ENCODE measurements around the gene PFN4. TPM values are rescaled to one million over a fixed set of nuclear protein-coding genes. Genes with fewer than 3 reads are reported as not detected.
"Not testable (repeated sequence)": the region's sequence is repeated elsewhere in the genome, so short reads cannot be mapped to it uniquely, and the experiment has no call there.

The PFN4 gene
- total and polyA plus RNA-seq, 12 donors, result 0.28 to 2.3 (median 0.78) TPM; not detected in 2

GRCh38 chr2:24111407-24111901 is 11.7 kb downstream of the PFN4 start:
- intact Hi-C loops (cut with DNase I), result no loop called here
- no peak for DNase-seq
- Histone ChIP-seq H3K27me3 (no peaks in the 10 kb centered on the region), H3K36me3 (peaks cover 0 to 10% (median 0%) of the 10 kb centered on the region in 9 donors), H3K4me1 (peaks cover 0 to 12% (median 0%) of the 10 kb centered on the region in 9 donors), H3K9me3 (peaks cover 0 to 29% (median 0%) of the 10 kb centered on the region in 11 donors), H3K27ac (peak overlapping the region in 6 of 10 donors; percentile 10 to 59 (median 16)), H3K4me3 (no peak overlapping the region)
- no peak for TF ChIP-seq CTCF (IDR thresholded peaks at IDR 0.05)
- peak in 7 of 8 donors; percentile 43 to 83 (median 64) for ATAC-seq
- WGBS, 2 donors, result 38 to 46% methylated on average over 2 of the region's 2 CpGs

GRCh38 chr2:24110660-24111303 is 12.4 kb downstream of the PFN4 start:
- Histone ChIP-seq H3K27ac (peak overlapping the region in 3 of 10 donors; percentile 12 to 59 (median 17)), H3K4me3 (no peak overlapping the region)

GRCh38 chr2:24109431-24109830 is 13.7 kb downstream of the PFN4 start:
- 98 to 100% methylated on average over 1 of the region's 1 CpG for WGBS, 2 donors
- Histone ChIP-seq H3K4me1 (peaks cover 0 to 12% (median 0%) of the 10 kb centered on the region in 9 donors), H3K9me3 (peaks cover 0 to 23% (median 0%) of the 10 kb centered on the region in 11 donors)
- intact Hi-C loops (cut with DNase I); H3K4me3 ChIP-seq; H3K27me3 ChIP-seq; DNase-seq; H3K36me3 ChIP-seq; H3K27ac ChIP-seq; ATAC-seq: not testable (repeated sequence)

More at GRCh38 chr2:24110660-24111303, 12.4 kb downstream of the PFN4 start:
- DNase-seq (no peak), ATAC-seq (peak in 5 of 8 donors; percentile 14 to 33 (median 30))
- Histone ChIP-seq H3K4me1 (peaks cover 0 to 12% (median 0%) of the 10 kb centered on the region in 9 donors), H3K9me3 (peaks cover 0 to 29% (median 0%) of the 10 kb centered on the region in 11 donors), H3K36me3 (peaks cover 0 to 10% (median 0%) of the 10 kb centered on the region in 9 donors), H3K27me3 (no peaks in the 10 kb centered on the region)
- intact Hi-C loops (cut with DNase I), result no loop called here
- no peak for TF ChIP-seq CTCF (IDR thresholded peaks at IDR 0.05)
- 78 to 85% methylated on average over 7 of the region's 7 CpGs for WGBS, 2 donors

GRCh38 chr2:24107336-24107735 is 15.8 kb downstream of the PFN4 start:
- Histone ChIP-seq H3K4me1 (peaks cover 0 to 12% (median 0%) of the 10 kb centered on the region in 9 donors), H3K36me3 (peaks cover 0 to 13% (median 0%) of the 10 kb centered on the region in 9 donors), H3K27me3 (no peaks in the 10 kb centered on the region), H3K9me3 (peaks cover 0 to 19% (median 0%) of the 10 kb centered on the region in 11 donors), H3K27ac (no peak overlapping the region), H3K4me3 (no peak overlapping the region)
- WGBS, 2 donors, result 53 to 100% methylated on average over 1 of the region's 1 CpG
- TF ChIP-seq CTCF (IDR thresholded peaks at IDR 0.05), result no peak
- DNase-seq (no peak), ATAC-seq (no peak)
- intact Hi-C loops (cut with DNase I), result no loop called here

GRCh38 chr2:24106786-24107185 is 16.3 kb downstream of the PFN4 start:
- no peak overlapping the region for H3K27ac ChIP-seq
- H3K4me1 ChIP-seq, result peaks cover 0 to 12% (median 0%) of the 10 kb centered on the region in 9 donors
- no peaks in the 10 kb centered on the region for H3K27me3 ChIP-seq
- ATAC-seq (no peak), DNase-seq (no peak)
- intact Hi-C loops (cut with DNase I), result no loop called here
- H3K9me3 ChIP-seq, result peaks cover 0 to 19% (median 0%) of the 10 kb centered on the region in 11 donors
- TF ChIP-seq CTCF (IDR thresholded peaks at IDR 0.05), result no peak
- peaks cover 0 to 13% (median 0%) of the 10 kb centered on the region in 9 donors for H3K36me3 ChIP-seq
- H3K4me3 ChIP-seq, result no peak overlapping the region

All from heart right ventricle (tissue), 16 donors.